Activated naive CD8-positive, alpha-beta T cell treated with anti-CD3 and anti-CD28 coated beads, Interleukin-2, amount 10 ng/mL, durations not matched to agents 7 days and 5 days (primary cell): ENCODE results near the gene ENOX2. TPM values are rescaled to one million over a fixed set of nuclear protein-coding genes. Genes with fewer than 3 reads are reported as not detected.
A peak's percentile ranks its signal among the peaks of the same experiment; 100 is the strongest.
"Not testable (repeated sequence)": the region's sequence is repeated elsewhere in the genome, so short reads cannot be mapped to it uniquely, and the experiment has no call there.

ENCODE experiments used
- ATAC-seq: fragments of 150-1000 bp; cut with Tn5 transposase; one replicate; pipeline ENCODE4 v1.10.0; 2021; ENCODE audit warnings: low read depth, moderate library complexity
- POLR2A ChIA-PET: fragments of 350-600 bp; sonication (Branson Sonifier 250); formaldehyde crosslinking; loops from one replicate; lab custom pipeline; 2021; ENCODE audit warnings: antibody characterized with exemption; lab: Charles Lee
- DNase-seq: peaks from one replicate; pipeline ENCODE4 v3.0.0; 2021
- H3K27ac Mint-ChIP-seq: one replicate; pipeline ENCODE4 v1.8.0; 2022; ENCODE audit warnings: mild to moderate bottlenecking, mixed read lengths
- H3K27me3 Mint-ChIP-seq: one replicate; pipeline ENCODE4 v1.8.0; 2022; ENCODE audit warnings: mild to moderate bottlenecking, moderate library complexity, mixed read lengths
- H3K36me3 Mint-ChIP-seq: one replicate; pipeline ENCODE4 v1.8.0; 2021; ENCODE audit warnings: mild to moderate bottlenecking, mixed read lengths
- H3K4me1 Mint-ChIP-seq: one replicate; pipeline ENCODE4 v1.8.0; 2021; ENCODE audit warnings: mixed read lengths
- H3K4me3 Mint-ChIP-seq: one replicate; pipeline ENCODE4 v1.8.0; 2022; ENCODE audit warnings: mild to moderate bottlenecking, moderate library complexity, mixed read lengths
- H3K9me3 Mint-ChIP-seq: one replicate; pipeline ENCODE4 v1.8.0; 2021; ENCODE audit warnings: mixed read lengths
- total RNA-seq, 2 experiments: library from RNA; stranded (reverse); gene quantifications; one replicate each; pipeline ENCODE4 v1.2.3, GENCODE V29; 2021

The ENOX2 gene
- 10 to 100 TPM; 11.4 to 13.1 TPM for total RNA-seq

- H3K9me3 Mint-ChIP-seq, result no peaks in the 10 kb centered on the region
- ATAC-seq (peak; percentile 96), DNase-seq (peak; percentile 74)
- H3K4me3 Mint-ChIP-seq, result no peak within 1 kb of the TSS
- peak within 1 kb of the TSS; percentile 81 for H3K27ac Mint-ChIP-seq
- POLR2A ChIA-PET, result no interaction called here
- peaks cover 5% of the 10 kb centered on the region for H3K36me3 Mint-ChIP-seq
- H3K27me3 Mint-ChIP-seq, result no peaks in the 10 kb centered on the region
- peaks cover 7% of the 10 kb centered on the region for H3K4me1 Mint-ChIP-seq
Observed at GRCh38 chrX:130902783-130903613, at the start of gene ENOX2. TSS of gene ENOX2 (minus strand) at chrX:130903209. CDS start at chrX:130703216, 199,993 bp downstream.

- POLR2A ChIA-PET, result no interaction called here
- ATAC-seq (no peak), DNase-seq (no peak)
- H3K27ac Mint-ChIP-seq, result no peak overlapping the region
- H3K4me3 Mint-ChIP-seq, result no peak overlapping the region
- peaks cover 1% of the 10 kb centered on the region for H3K36me3 Mint-ChIP-seq
- H3K4me1 Mint-ChIP-seq, result no peaks in the 10 kb centered on the region
- no peaks in the 10 kb centered on the region for H3K9me3 Mint-ChIP-seq
- H3K27me3 Mint-ChIP-seq, result peaks cover 6% of the 10 kb centered on the region
Observed at GRCh38 chrX:130952266-130953043, 49.4 kb upstream of the ENOX2 start.

GRCh38 chrX:130944230-130944629 lies 41.2 kb upstream of the ENOX2 start:
- Mint-ChIP-seq H3K27ac (no peak overlapping the region), H3K36me3 (no peaks in the 10 kb centered on the region), H3K9me3 (no peaks in the 10 kb centered on the region), H3K4me1 (no peaks in the 10 kb centered on the region), H3K27me3 (peaks cover 12% of the 10 kb centered on the region), H3K4me3 (no peak overlapping the region)
- ATAC-seq, result no peak
- POLR2A ChIA-PET, result no interaction called here
- no peak for DNase-seq

GRCh38 chrX:130937101-130937500 lies 34.1 kb upstream of the ENOX2 start:
- no peak for DNase-seq
- peaks cover 13% of the 10 kb centered on the region for H3K27me3 Mint-ChIP-seq
- no peak overlapping the region for H3K27ac Mint-ChIP-seq
- H3K4me1 Mint-ChIP-seq, result no peaks in the 10 kb centered on the region
- H3K4me3 Mint-ChIP-seq, result no peak overlapping the region
- H3K9me3 Mint-ChIP-seq, result no peaks in the 10 kb centered on the region
- no peak for ATAC-seq
- POLR2A ChIA-PET, result no interaction called here
- no peaks in the 10 kb centered on the region for H3K36me3 Mint-ChIP-seq

- H3K36me3 Mint-ChIP-seq, result no peaks in the 10 kb centered on the region
- H3K9me3 Mint-ChIP-seq, result no peaks in the 10 kb centered on the region
- no peak overlapping the region for H3K27ac Mint-ChIP-seq
- DNase-seq, result no peak
- no peak for ATAC-seq
- POLR2A ChIA-PET, result no interaction called here
- no peak overlapping the region for H3K4me3 Mint-ChIP-seq
- no peaks in the 10 kb centered on the region for H3K4me1 Mint-ChIP-seq
- peaks cover 10% of the 10 kb centered on the region for H3K27me3 Mint-ChIP-seq
Observed at GRCh38 chrX:130933358-130933757, 30.3 kb upstream of the ENOX2 start.

- H3K27ac Mint-ChIP-seq, DNase-seq, H3K9me3 Mint-ChIP-seq, H3K4me3 Mint-ChIP-seq, POLR2A ChIA-PET, H3K27me3 Mint-ChIP-seq, ATAC-seq, H3K36me3 Mint-ChIP-seq, H3K4me1 Mint-ChIP-seq: not testable (repeated sequence)
Observed at GRCh38 chrX:130920405-130920804, 17.4 kb upstream of the ENOX2 start.

GRCh38 chrX:130919676-130920075 lies 16.7 kb upstream of the ENOX2 start:
- DNase-seq, H3K36me3 Mint-ChIP-seq, POLR2A ChIA-PET, H3K4me1 Mint-ChIP-seq, H3K27me3 Mint-ChIP-seq, ATAC-seq, H3K9me3 Mint-ChIP-seq, H3K27ac Mint-ChIP-seq, H3K4me3 Mint-ChIP-seq: not testable (repeated sequence)

- H3K27me3 Mint-ChIP-seq, H3K27ac Mint-ChIP-seq, H3K36me3 Mint-ChIP-seq, H3K9me3 Mint-ChIP-seq, DNase-seq, H3K4me3 Mint-ChIP-seq, POLR2A ChIA-PET, H3K4me1 Mint-ChIP-seq, ATAC-seq: not testable (repeated sequence)
Observed at GRCh38 chrX:130918498-130918897, 15.5 kb upstream of the ENOX2 start.

- Mint-ChIP-seq H3K9me3 (peaks cover 2% of the 10 kb centered on the region), H3K4me3 (no peak overlapping the region), H3K27me3 (peaks cover 3% of the 10 kb centered on the region), H3K36me3 (no peaks in the 10 kb centered on the region), H3K27ac (no peak overlapping the region), H3K4me1 (no peaks in the 10 kb centered on the region)
- no peak for ATAC-seq
- no peak for DNase-seq
- POLR2A ChIA-PET, result no interaction called here
Observed at GRCh38 chrX:130916636-130917422, 13.8 kb upstream of the ENOX2 start.

- peaks cover 3% of the 10 kb centered on the region for H3K27me3 Mint-ChIP-seq
- ATAC-seq (no peak), DNase-seq (no peak)
- no peaks in the 10 kb centered on the region for H3K9me3 Mint-ChIP-seq
- H3K4me3 Mint-ChIP-seq, result no peak overlapping the region
- POLR2A ChIA-PET, result no interaction called here
- no peak overlapping the region for H3K27ac Mint-ChIP-seq
- no peaks in the 10 kb centered on the region for H3K36me3 Mint-ChIP-seq
- no peaks in the 10 kb centered on the region for H3K4me1 Mint-ChIP-seq
Observed at GRCh38 chrX:130915302-130915701, 12.3 kb upstream of the ENOX2 start.

GRCh38 chrX:130909469-130910136 lies 6.6 kb upstream of the ENOX2 start:
- POLR2A ChIA-PET, result no interaction called here
- Mint-ChIP-seq H3K9me3 (no peaks in the 10 kb centered on the region), H3K36me3 (no peaks in the 10 kb centered on the region), H3K27me3 (peaks cover 2% of the 10 kb centered on the region), H3K4me3 (no peak overlapping the region), H3K27ac (no peak overlapping the region), H3K4me1 (peaks cover 1% of the 10 kb centered on the region)
- DNase-seq (no peak), ATAC-seq (no peak)

- Mint-ChIP-seq H3K4me1 (peaks cover 7% of the 10 kb centered on the region), H3K4me3 (no peak overlapping the region), H3K9me3 (no peaks in the 10 kb centered on the region), H3K27ac (no peak overlapping the region), H3K27me3 (peaks cover 2% of the 10 kb centered on the region), H3K36me3 (peaks cover 1% of the 10 kb centered on the region)
- DNase-seq, result no peak
- POLR2A ChIA-PET, result no interaction called here
- no peak for ATAC-seq
Observed at GRCh38 chrX:130906776-130907175, 3.8 kb upstream of the ENOX2 start.

GRCh38 chrX:130902446-130902782 lies 595 bp downstream of the ENOX2 start:
- POLR2A ChIA-PET, result no interaction called here

More at GRCh38 chrX:130902446-130902782, 595 bp downstream of the ENOX2 start:
- H3K27me3 Mint-ChIP-seq, result no peaks in the 10 kb centered on the region
- no peaks in the 10 kb centered on the region for H3K9me3 Mint-ChIP-seq
- H3K4me1 Mint-ChIP-seq, result peaks cover 7% of the 10 kb centered on the region
- no peak overlapping the region for H3K4me3 Mint-ChIP-seq
- ATAC-seq, result no peak
- H3K36me3 Mint-ChIP-seq, result peaks cover 5% of the 10 kb centered on the region
- H3K27ac Mint-ChIP-seq, result peak overlapping the region; percentile 81
- DNase-seq, result no peak
